ENCODE data around the gene TOP2B.

The TOP2B gene

GRCh38 chr3:25548836-25549235 is 115.9 kb downstream of the TOP2B start:
- Histone ChIP-seq H3K79me2 (ENCODE audit: insufficient read depth, low read depth) (no peaks in the 10 kb centered on the region), H2AFZ (ENCODE audit: low read depth) (no peak overlapping the region), H3K27me3 (ENCODE audit: insufficient read depth, low read depth) (no peaks in the 10 kb centered on the region), H3K27ac (no peak overlapping the region), H3K36me3 (ENCODE audit: insufficient read depth) (no peaks in the 10 kb centered on the region), H3K4me2 (no peak overlapping the region), H4K20me1 (ENCODE audit: insufficient read depth) (no peaks in the 10 kb centered on the region), H3K9ac (no peak overlapping the region), H3K4me3 (IDR thresholded peaks at IDR 0.05; ENCODE audit: insufficient read depth, low read depth, low read length) (no peak overlapping the region), H3K4me1 (ENCODE audit: low read depth, poor library complexity, severe bottlenecking) (no peaks in the 10 kb centered on the region)
- TF ChIP-seq CTCF (conservative IDR thresholded peaks at IDR 0.05; ENCODE audit: low read depth, low read length) = no peak

GRCh38 chr3:25547943-25548674 is 116.6 kb downstream of the TOP2B start:
- Histone ChIP-seq H3K79me2 (ENCODE audit: insufficient read depth, low read depth) (no peaks in the 10 kb centered on the region), H2AFZ (ENCODE audit: low read depth) (no peak overlapping the region), H3K27ac (no peak overlapping the region), H3K27me3 (ENCODE audit: insufficient read depth, low read depth) (no peaks in the 10 kb centered on the region), H3K9ac (no peak overlapping the region), H3K4me2 (no peak overlapping the region), H3K4me3 (IDR thresholded peaks at IDR 0.05; ENCODE audit: insufficient read depth, low read depth, low read length) (no peak overlapping the region), H3K4me1 (ENCODE audit: low read depth, poor library complexity, severe bottlenecking) (no peaks in the 10 kb centered on the region), H4K20me1 (ENCODE audit: insufficient read depth) (no peaks in the 10 kb centered on the region), H3K36me3 (ENCODE audit: insufficient read depth) (no peaks in the 10 kb centered on the region)
- no peak for TF ChIP-seq CTCF (conservative IDR thresholded peaks at IDR 0.05; ENCODE audit: low read depth, low read length)
